ENCODE data around the gene B4GALT7.

Gene B4GALT7

DNA sequence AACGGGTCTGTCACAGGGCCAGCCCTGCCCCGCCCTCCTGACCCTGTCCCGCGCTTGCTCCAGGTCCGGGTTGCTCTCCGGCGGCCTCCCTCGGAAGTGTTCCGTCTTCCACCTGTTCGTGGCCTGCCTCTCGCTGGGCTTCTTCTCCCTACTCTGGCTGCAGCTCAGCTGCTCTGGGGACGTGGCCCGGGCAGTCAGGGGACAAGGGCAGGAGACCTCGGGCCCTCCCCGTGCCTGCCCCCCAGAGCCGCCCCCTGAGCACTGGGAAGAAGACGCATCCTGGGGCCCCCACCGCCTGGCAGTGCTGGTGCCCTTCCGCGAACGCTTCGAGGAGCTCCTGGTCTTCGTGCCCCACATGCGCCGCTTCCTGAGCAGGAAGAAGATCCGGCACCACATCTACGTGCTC, 4.2 kb downstream of the B4GALT7 start:
- peaks cover 13 to 15% of the 10 kb centered on the region in 2 donors for H3K4me1 ChIP-seq (ENCODE audit: control insufficient read depth in 2 of 2, insufficient read depth in 1 of 2, low read depth in 1 of 2, low read length in 2 of 2)
- no peak overlapping the region for H2BK12ac ChIP-seq (ENCODE audit: low read length)
- DNase-seq (ENCODE audit: low spot score), result no peak
- H3K27me3 ChIP-seq (ENCODE audit: control insufficient read depth in 3 of 3, insufficient read depth in 3 of 3, low read depth in 1 of 3, low read length in 3 of 3), result no peaks in the 10 kb centered on the region
- H3K23ac ChIP-seq (ENCODE audit: low read depth, low read length, poor library complexity), result no peak overlapping the region
- no CpG with 5 or more reads among the region's 27 CpGs for WGBS, 2 donors (ENCODE audit: extremely low coverage in 2 of 2, insufficient read length in 2 of 2, insufficient replicate concordance in 1 of 2)
- no peak overlapping the region for H3K9ac ChIP-seq (ENCODE audit: low read depth, low read length, poor library complexity)
- peaks cover 0 to 4% of the 10 kb centered on the region in 2 donors for H3K9me3 ChIP-seq (replicated peaks in 1 of 2; ENCODE audit: control insufficient read depth in 2 of 2, insufficient read depth in 1 of 2, low read depth in 1 of 2, low read length in 2 of 2)
- no peaks in the 10 kb centered on the region for H3K79me1 ChIP-seq (ENCODE audit: low read depth, low read length)
- no peak overlapping the region for H2BK5ac ChIP-seq (ENCODE audit: low read length)
- H3K4ac ChIP-seq (ENCODE audit: low read length), result no peak overlapping the region
- H3K14ac ChIP-seq (ENCODE audit: low read length), result no peak overlapping the region
- H2BK120ac ChIP-seq (ENCODE audit: low read depth, low read length), result no peak overlapping the region
- no peak overlapping the region for H2BK15ac ChIP-seq (ENCODE audit: low read length)
- no peak overlapping the region for H4K91ac ChIP-seq (ENCODE audit: low read depth, low read length, poor library complexity)
- no peak overlapping the region for H3K18ac ChIP-seq (ENCODE audit: low read length)
- H3K27ac ChIP-seq (replicated peaks; ENCODE audit: low read length), result no peak overlapping the region
- H3K4me2 ChIP-seq (ENCODE audit: insufficient read depth, low read length, poor library complexity, severe bottlenecking), result no peak overlapping the region
- no peak overlapping the region for H2AK5ac ChIP-seq (ENCODE audit: low read depth, low read length)
- H2AFZ ChIP-seq (ENCODE audit: low read length), result no peak overlapping the region
- no peak overlapping the region for H4K8ac ChIP-seq (ENCODE audit: low read depth, low read length)
- peaks cover 20% of the 10 kb centered on the region in 2 donors for H3K36me3 ChIP-seq (replicated peaks in 1 of 2; ENCODE audit: control insufficient read depth in 2 of 2, insufficient read depth in 2 of 2, low read length in 2 of 2)
- no peak overlapping the region for H3K4me3 ChIP-seq (ENCODE audit: low read length in 2 of 2)

DNA sequence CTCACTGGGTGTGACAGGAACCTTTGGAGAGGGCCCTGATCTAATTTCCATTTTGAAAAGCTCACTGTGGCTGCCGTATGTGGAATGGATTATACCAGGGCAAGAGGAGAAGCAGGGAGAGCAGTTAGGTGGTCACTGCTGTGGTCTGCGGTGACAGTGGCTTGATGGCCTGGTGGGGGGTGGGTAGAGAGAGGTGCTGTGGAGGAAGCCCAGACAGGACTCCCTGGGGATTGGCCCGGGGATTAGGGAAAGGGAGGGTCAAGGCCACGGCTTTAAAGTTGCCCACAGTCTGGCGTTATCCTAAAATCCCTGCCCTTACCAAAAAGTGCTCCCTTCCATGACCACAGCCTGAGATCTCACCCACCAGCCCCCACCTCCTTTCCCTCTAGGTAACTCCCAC, 4.7 kb downstream of the B4GALT7 start:
- no peak overlapping the region for H3K18ac ChIP-seq (ENCODE audit: low read length)
- H2AK5ac ChIP-seq (ENCODE audit: low read depth, low read length), result no peak overlapping the region
- no peaks in the 10 kb centered on the region for H3K27me3 ChIP-seq (ENCODE audit: control insufficient read depth in 3 of 3, insufficient read depth in 3 of 3, low read depth in 1 of 3, low read length in 3 of 3)
- peaks cover 21 to 25% of the 10 kb centered on the region in 2 donors for H3K36me3 ChIP-seq (replicated peaks in 1 of 2; ENCODE audit: control insufficient read depth in 2 of 2, insufficient read depth in 2 of 2, low read length in 2 of 2)
- no peak overlapping the region for H2BK12ac ChIP-seq (ENCODE audit: low read length)
- peaks cover 0 to 4% of the 10 kb centered on the region in 2 donors for H3K9me3 ChIP-seq (replicated peaks in 1 of 2; ENCODE audit: control insufficient read depth in 2 of 2, insufficient read depth in 1 of 2, low read depth in 1 of 2, low read length in 2 of 2)
- H3K14ac ChIP-seq (ENCODE audit: low read length), result no peak overlapping the region
- no peak overlapping the region for H3K27ac ChIP-seq (replicated peaks; ENCODE audit: low read length)
- H2BK15ac ChIP-seq (ENCODE audit: low read length), result no peak overlapping the region
- no peak overlapping the region for H4K8ac ChIP-seq (ENCODE audit: low read depth, low read length)
- H2BK5ac ChIP-seq (ENCODE audit: low read length), result no peak overlapping the region
- H3K23ac ChIP-seq (ENCODE audit: low read depth, low read length, poor library complexity), result no peak overlapping the region
- H3K4me1 ChIP-seq (ENCODE audit: control insufficient read depth in 2 of 2, insufficient read depth in 1 of 2, low read depth in 1 of 2, low read length in 2 of 2), result peaks cover 13 to 15% of the 10 kb centered on the region in 2 donors
- H3K4me3 ChIP-seq (ENCODE audit: low read length in 2 of 2), result no peak overlapping the region
- no peak overlapping the region for H3K9ac ChIP-seq (ENCODE audit: low read depth, low read length, poor library complexity)
- H2AFZ ChIP-seq (ENCODE audit: low read length), result no peak overlapping the region
- H2BK120ac ChIP-seq (ENCODE audit: low read depth, low read length), result no peak overlapping the region
- DNase-seq (ENCODE audit: low spot score), result no peak
- no peak overlapping the region for H4K91ac ChIP-seq (ENCODE audit: low read depth, low read length, poor library complexity)
- no CpG with 5 or more reads among the region's 5 CpGs for WGBS, 2 donors (ENCODE audit: extremely low coverage in 2 of 2, insufficient read length in 2 of 2, insufficient replicate concordance in 1 of 2)
- H3K4ac ChIP-seq (ENCODE audit: low read length), result no peak overlapping the region
- H3K79me1 ChIP-seq (ENCODE audit: low read depth, low read length), result no peaks in the 10 kb centered on the region
- H3K4me2 ChIP-seq (ENCODE audit: insufficient read depth, low read length, poor library complexity, severe bottlenecking), result no peak overlapping the region

DNA sequence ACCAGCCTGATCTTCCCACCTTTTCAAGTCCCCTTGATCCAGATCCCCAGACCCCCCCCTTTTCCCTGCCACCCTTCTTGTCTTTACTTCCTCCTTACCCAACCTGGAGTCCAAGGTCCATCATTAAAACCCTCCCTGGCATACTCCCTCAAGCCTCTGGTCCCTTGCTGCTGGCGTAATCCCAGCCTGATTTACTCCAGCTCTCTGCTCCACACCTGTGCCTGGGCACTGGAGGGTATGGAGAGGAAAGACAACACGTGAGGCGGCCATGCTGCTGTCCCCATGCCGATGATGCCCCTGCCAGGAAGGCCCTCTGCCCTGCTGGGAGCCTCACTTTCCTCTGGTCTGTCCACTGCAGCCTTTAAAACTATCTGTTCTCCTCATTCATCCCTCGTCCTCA, 5.1 kb downstream of the B4GALT7 start:
- WGBS, 2 donors (ENCODE audit: extremely low coverage in 2 of 2, insufficient read length in 2 of 2, insufficient replicate concordance in 1 of 2), result no CpG with 5 or more reads among the region's 5 CpGs
- H3K4me3 ChIP-seq (ENCODE audit: low read length in 2 of 2), result no peak overlapping the region
- H3K18ac ChIP-seq (ENCODE audit: low read length), result no peak overlapping the region
- no peak overlapping the region for H4K8ac ChIP-seq (ENCODE audit: low read depth, low read length)
- no peak overlapping the region for H3K9ac ChIP-seq (ENCODE audit: low read depth, low read length, poor library complexity)
- no peak overlapping the region for H3K23ac ChIP-seq (ENCODE audit: low read depth, low read length, poor library complexity)
- H3K4me1 ChIP-seq (ENCODE audit: control insufficient read depth in 2 of 2, insufficient read depth in 1 of 2, low read depth in 1 of 2, low read length in 2 of 2), result peaks cover 13 to 15% of the 10 kb centered on the region in 2 donors
- H2BK12ac ChIP-seq (ENCODE audit: low read length), result no peak overlapping the region
- H2AFZ ChIP-seq (ENCODE audit: low read length), result no peak overlapping the region
- H4K91ac ChIP-seq (ENCODE audit: low read depth, low read length, poor library complexity), result no peak overlapping the region
- peaks cover 25 to 29% of the 10 kb centered on the region in 2 donors for H3K36me3 ChIP-seq (replicated peaks in 1 of 2; ENCODE audit: control insufficient read depth in 2 of 2, insufficient read depth in 2 of 2, low read length in 2 of 2)
- no peaks in the 10 kb centered on the region for H3K79me1 ChIP-seq (ENCODE audit: low read depth, low read length)
- H3K14ac ChIP-seq (ENCODE audit: low read length), result no peak overlapping the region
- no peak overlapping the region for H2BK120ac ChIP-seq (ENCODE audit: low read depth, low read length)
- no peak overlapping the region for H2AK5ac ChIP-seq (ENCODE audit: low read depth, low read length)
- no peak overlapping the region for H3K27ac ChIP-seq (replicated peaks; ENCODE audit: low read length)
- H2BK15ac ChIP-seq (ENCODE audit: low read length), result no peak overlapping the region
- H2BK5ac ChIP-seq (ENCODE audit: low read length), result no peak overlapping the region
- no peak overlapping the region for H3K4me2 ChIP-seq (ENCODE audit: insufficient read depth, low read length, poor library complexity, severe bottlenecking)
- no peak for DNase-seq (ENCODE audit: low spot score)
- H3K27me3 ChIP-seq (ENCODE audit: control insufficient read depth in 3 of 3, insufficient read depth in 3 of 3, low read depth in 1 of 3, low read length in 3 of 3), result no peaks in the 10 kb centered on the region
- H3K9me3 ChIP-seq (replicated peaks in 1 of 2; ENCODE audit: control insufficient read depth in 2 of 2, insufficient read depth in 1 of 2, low read depth in 1 of 2, low read length in 2 of 2), result peaks cover 0 to 4% of the 10 kb centered on the region in 2 donors
- no peak overlapping the region for H3K4ac ChIP-seq (ENCODE audit: low read length)

DNA sequence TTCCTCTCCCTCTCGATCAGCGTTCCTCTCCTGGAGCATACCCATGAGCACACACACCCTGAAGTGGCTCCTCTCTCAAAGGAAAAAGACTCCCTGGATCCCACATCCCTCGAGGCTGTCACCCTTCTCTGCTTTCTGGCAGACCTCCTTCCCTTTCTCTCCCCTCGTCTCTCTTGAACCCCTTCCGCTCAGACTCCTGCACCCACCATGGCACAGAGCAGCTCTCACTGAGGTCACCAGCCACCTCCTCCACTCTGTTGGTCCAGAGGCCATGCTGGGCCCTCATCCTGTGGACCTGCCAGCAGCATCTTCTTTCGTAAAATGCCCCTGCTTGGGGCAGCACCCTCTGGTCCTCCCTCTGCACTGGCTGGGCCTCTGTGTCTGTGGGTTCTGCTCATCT, 5.7 kb downstream of the B4GALT7 start:
- peaks cover 25 to 35% of the 10 kb centered on the region in 2 donors for H3K36me3 ChIP-seq (replicated peaks in 1 of 2; ENCODE audit: control insufficient read depth in 2 of 2, insufficient read depth in 2 of 2, low read length in 2 of 2)
- H2BK120ac ChIP-seq (ENCODE audit: low read depth, low read length), result no peak overlapping the region
- no peak overlapping the region for H4K91ac ChIP-seq (ENCODE audit: low read depth, low read length, poor library complexity)
- H3K79me1 ChIP-seq (ENCODE audit: low read depth, low read length), result no peaks in the 10 kb centered on the region
- no peak overlapping the region for H3K14ac ChIP-seq (ENCODE audit: low read length)
- H3K4me2 ChIP-seq (ENCODE audit: insufficient read depth, low read length, poor library complexity, severe bottlenecking), result no peak overlapping the region
- no peak overlapping the region for H2BK12ac ChIP-seq (ENCODE audit: low read length)
- no peak overlapping the region for H3K9ac ChIP-seq (ENCODE audit: low read depth, low read length, poor library complexity)
- H3K4ac ChIP-seq (ENCODE audit: low read length), result no peak overlapping the region
- WGBS, 2 donors (ENCODE audit: extremely low coverage in 2 of 2, insufficient read length in 2 of 2, insufficient replicate concordance in 1 of 2), result no CpG with 5 or more reads among the region's 6 CpGs
- peaks cover 12 to 15% of the 10 kb centered on the region in 2 donors for H3K4me1 ChIP-seq (ENCODE audit: control insufficient read depth in 2 of 2, insufficient read depth in 1 of 2, low read depth in 1 of 2, low read length in 2 of 2)
- H3K18ac ChIP-seq (ENCODE audit: low read length), result no peak overlapping the region
- no peak for DNase-seq (ENCODE audit: low spot score)
- H4K8ac ChIP-seq (ENCODE audit: low read depth, low read length), result no peak overlapping the region
- no peak overlapping the region for H3K23ac ChIP-seq (ENCODE audit: low read depth, low read length, poor library complexity)
- H2BK15ac ChIP-seq (ENCODE audit: low read length), result no peak overlapping the region
- no peak overlapping the region for H2AK5ac ChIP-seq (ENCODE audit: low read depth, low read length)
- H3K4me3 ChIP-seq (ENCODE audit: low read length in 2 of 2), result no peak overlapping the region
- H2BK5ac ChIP-seq (ENCODE audit: low read length), result no peak overlapping the region
- H3K27ac ChIP-seq (replicated peaks; ENCODE audit: low read length), result no peak overlapping the region
- no peaks in the 10 kb centered on the region for H3K27me3 ChIP-seq (ENCODE audit: control insufficient read depth in 3 of 3, insufficient read depth in 3 of 3, low read depth in 1 of 3, low read length in 3 of 3)
- peaks cover 0 to 5% of the 10 kb centered on the region in 2 donors for H3K9me3 ChIP-seq (replicated peaks in 1 of 2; ENCODE audit: control insufficient read depth in 2 of 2, insufficient read depth in 1 of 2, low read depth in 1 of 2, low read length in 2 of 2)
- H2AFZ ChIP-seq (ENCODE audit: low read length), result no peak overlapping the region

All from neuronal stem cell (in vitro differentiated cells).